HEK293 (cell line): ENCODE measurements around the gene ZNF865.
A peak's percentile ranks its signal among the peaks of the same experiment; 100 is the strongest.

ENCODE experiments used
- ELK4 ChIP-seq: IDR thresholded peaks from 2 replicates; pipeline ENCODE4 v1.6.1; 2011; ENCODE audit warnings: mild to moderate bottlenecking, low read depth, low read length, borderline replicate concordance
- GLIS1 ChIP-seq: fragments of 450-650 bp; formaldehyde crosslinking; IDR thresholded peaks from 2 replicates; pipeline ENCODE4 v1.5.1; 2016; ENCODE audit warnings: missing biosample characterization, missing genetic modification characterization
- HOXA7 ChIP-seq: sonication (generic); formaldehyde crosslinking; IDR thresholded peaks from 2 replicates; pipeline ENCODE4 v1.8.1; 2022; ENCODE audit warnings: missing genetic modification reagents, borderline replicate concordance
- KLF1 ChIP-seq: fragments of 450-650 bp; formaldehyde crosslinking; IDR thresholded peaks from 2 replicates; pipeline ENCODE4 v1.5.1; 2016; ENCODE audit warnings: missing biosample characterization, missing genetic modification characterization
- MZF1 ChIP-seq: fragments of 450-650 bp; formaldehyde crosslinking; IDR thresholded peaks from 2 replicates; pipeline ENCODE4 v1.5.1; 2017; ENCODE audit warnings: missing biosample characterization, missing genetic modification characterization, borderline replicate concordance
- PRDM6 ChIP-seq: fragments of 450-650 bp; formaldehyde crosslinking; IDR thresholded peaks from 2 replicates; pipeline ENCODE4 v1.5.1; 2017; ENCODE audit warnings: missing biosample characterization, missing genetic modification characterization
- REST ChIP-seq: fragments of 450-650 bp; formaldehyde crosslinking; IDR thresholded peaks from 2 replicates; pipeline ENCODE4 v1.5.1; 2016; ENCODE audit warnings: missing biosample characterization, missing genetic modification characterization
- SCRT1 ChIP-seq: fragments of 450-650 bp; formaldehyde crosslinking; IDR thresholded peaks from 2 replicates; pipeline ENCODE4 v1.5.1; 2016; ENCODE audit warnings: missing biosample characterization, missing genetic modification characterization, borderline replicate concordance
- SCRT2 ChIP-seq: fragments of 450-650 bp; formaldehyde crosslinking; IDR thresholded peaks from 2 replicates; pipeline ENCODE4 v1.5.1; 2016; ENCODE audit warnings: missing biosample characterization, missing genetic modification characterization
- TRIM28 ChIP-seq: IDR thresholded peaks from 2 replicates; pipeline ENCODE4 v1.6.1; 2011; ENCODE audit warnings: low read length, control low read depth, borderline replicate concordance
- ZBTB26 ChIP-seq: fragments of 450-650 bp; formaldehyde crosslinking; optimal IDR thresholded peaks from 2 replicates; pipeline ENCODE3; 2016; ENCODE audit warnings: missing biosample characterization, mild to moderate bottlenecking, missing genetic modification characterization
- ZBTB48 ChIP-seq: fragments of 450-650 bp; formaldehyde crosslinking; IDR thresholded peaks from 2 replicates; pipeline ENCODE4 v1.5.1; 2016; ENCODE audit warnings: missing biosample characterization, missing genetic modification characterization
- ZFHX2 ChIP-seq: fragments of 450-650 bp; formaldehyde crosslinking; conservative IDR thresholded peaks from 2 replicates; pipeline ENCODE4 v1.5.1; 2016; ENCODE audit warnings: missing biosample characterization, missing genetic modification characterization
- ZFP37 ChIP-seq: fragments of 450-650 bp; formaldehyde crosslinking; IDR thresholded peaks from 2 replicates; pipeline ENCODE4 v1.5.1; 2016; ENCODE audit warnings: missing biosample characterization, missing genetic modification characterization
- ZFP41 ChIP-seq: fragments of 450-650 bp; formaldehyde crosslinking; IDR thresholded peaks from 2 replicates; pipeline ENCODE4 v1.5.1; 2016; ENCODE audit warnings: missing biosample characterization, missing genetic modification characterization, borderline replicate concordance
- ZNF10 ChIP-seq: fragments of 450-650 bp; formaldehyde crosslinking; IDR thresholded peaks from 2 replicates; pipeline ENCODE4 v1.5.1; 2017; ENCODE audit warnings: missing biosample characterization, missing genetic modification characterization
- ZNF121 ChIP-seq: fragments of 450-650 bp; formaldehyde crosslinking; IDR thresholded peaks from 2 replicates; pipeline ENCODE4 v1.5.1; 2016; ENCODE audit warnings: missing biosample characterization, missing genetic modification characterization
- ZNF211 ChIP-seq: fragments of 450-650 bp; formaldehyde crosslinking; IDR thresholded peaks from 2 replicates; pipeline ENCODE4 v1.5.1; 2016; ENCODE audit warnings: low read depth, missing biosample characterization, missing genetic modification characterization
- ZNF214 ChIP-seq: fragments of 450-650 bp; formaldehyde crosslinking; IDR thresholded peaks from 2 replicates; pipeline ENCODE4 v1.5.1; 2017; ENCODE audit warnings: missing biosample characterization, mild to moderate bottlenecking, missing genetic modification characterization, borderline replicate concordance
- ZNF223 ChIP-seq: fragments of 450-650 bp; formaldehyde crosslinking; IDR thresholded peaks from 2 replicates; pipeline ENCODE4 v1.5.1; 2016; ENCODE audit warnings: missing biosample characterization, missing genetic modification characterization
- ZNF23 ChIP-seq: fragments of 450-650 bp; formaldehyde crosslinking; IDR thresholded peaks from 2 replicates; pipeline ENCODE4 v1.5.1; 2016; ENCODE audit warnings: missing biosample characterization, missing genetic modification characterization, borderline replicate concordance
- ZNF366 ChIP-seq: fragments of 450-650 bp; formaldehyde crosslinking; conservative IDR thresholded peaks from 2 replicates; pipeline ENCODE4 v1.5.1; 2016; ENCODE audit warnings: missing biosample characterization, missing genetic modification characterization
- ZNF404 ChIP-seq: fragments of 450-650 bp; formaldehyde crosslinking; IDR thresholded peaks from 2 replicates; pipeline ENCODE4 v1.5.1; 2017; ENCODE audit warnings: missing biosample characterization, missing genetic modification characterization
- ZNF514 ChIP-seq: fragments of 450-650 bp; formaldehyde crosslinking; IDR thresholded peaks from 2 replicates; pipeline ENCODE4 v1.5.1; 2016; ENCODE audit warnings: missing biosample characterization, missing genetic modification characterization
- ZNF548 ChIP-seq: fragments of 450-650 bp; formaldehyde crosslinking; IDR thresholded peaks from 2 replicates; pipeline ENCODE4 v1.5.1; 2016; ENCODE audit warnings: missing biosample characterization, missing genetic modification characterization
- ZNF560 ChIP-seq: fragments of 450-650 bp; formaldehyde crosslinking; IDR thresholded peaks from 2 replicates; pipeline ENCODE4 v1.5.1; 2017; ENCODE audit warnings: missing biosample characterization, missing genetic modification characterization, borderline replicate concordance
- ZNF561 ChIP-seq: fragments of 450-650 bp; IDR thresholded peaks from 2 replicates; pipeline ENCODE4 v1.5.1; 2018; ENCODE audit warnings: missing biosample characterization, missing genetic modification characterization, borderline replicate concordance
- ZNF585B ChIP-seq: fragments of 450-650 bp; formaldehyde crosslinking; IDR thresholded peaks from 2 replicates; pipeline ENCODE4 v1.5.1; 2016; ENCODE audit warnings: missing biosample characterization, missing genetic modification characterization
- ZNF596 ChIP-seq: fragments of 450-650 bp; IDR thresholded peaks from 2 replicates; pipeline ENCODE4 v1.5.0; 2018; ENCODE audit warnings: missing biosample characterization, mild to moderate bottlenecking, missing genetic modification characterization, moderate library complexity
- ZNF610 ChIP-seq: fragments of 450-650 bp; formaldehyde crosslinking; IDR thresholded peaks from 2 replicates; pipeline ENCODE4 v1.5.1; 2016; ENCODE audit warnings: missing biosample characterization, missing genetic modification characterization, borderline replicate concordance
- ZNF621 ChIP-seq: fragments of 450-650 bp; formaldehyde crosslinking; IDR thresholded peaks from 2 replicates; pipeline ENCODE4 v1.5.1; 2017; ENCODE audit warnings: missing biosample characterization, missing genetic modification characterization
- ZNF623 ChIP-seq: fragments of 450-650 bp; formaldehyde crosslinking; IDR thresholded peaks from 2 replicates; pipeline ENCODE4 v1.5.1; 2016; ENCODE audit warnings: missing biosample characterization, missing genetic modification characterization
- ZNF629 ChIP-seq: fragments of 450-650 bp; formaldehyde crosslinking; IDR thresholded peaks from 2 replicates; pipeline ENCODE4 v1.5.1; 2017; ENCODE audit warnings: missing biosample characterization, missing genetic modification characterization
- ZNF658 ChIP-seq: fragments of 450-650 bp; formaldehyde crosslinking; IDR thresholded peaks from 2 replicates; pipeline ENCODE4; 2016; ENCODE audit warnings: missing biosample characterization, missing genetic modification characterization
- ZNF670 ChIP-seq: fragments of 450-650 bp; formaldehyde crosslinking; IDR thresholded peaks from 2 replicates; pipeline ENCODE4 v1.5.1; 2016; ENCODE audit warnings: missing biosample characterization, missing genetic modification characterization, low read depth
- ZNF768 ChIP-seq: fragments of 450-650 bp; formaldehyde crosslinking; IDR thresholded peaks from 2 replicates; pipeline ENCODE4 v1.5.1; 2018; ENCODE audit warnings: missing biosample characterization, mild to moderate bottlenecking, missing genetic modification characterization
- ZSCAN23 ChIP-seq: fragments of 450-650 bp; formaldehyde crosslinking; IDR thresholded peaks from 2 replicates; pipeline ENCODE4 v1.5.1; 2016; ENCODE audit warnings: missing biosample characterization, missing genetic modification characterization

The ZNF865 gene

GRCh38 chr19:55599468-55599841 lies 6.0 kb upstream of the ZNF865 start, which contains the start of gene FIZ1 (continued):
- TF ChIP-seq PRDM6 (tag by site-specific recombination) = no peak
- no peak for TF ChIP-seq ZNF768
- TF ChIP-seq SCRT1 (tag by site-specific recombination) = no peak
- 0 out of 2 replicates have a peak, but pooled peaks have one; percentile 23 for TF ChIP-seq ZNF561 (tag by site-specific recombination)
- TF ChIP-seq MZF1 = peak; percentile 74; the same call in 1 of the 2 replicates
- no peak for TF ChIP-seq TRIM28
- peak; percentile 83 for TF ChIP-seq GLIS1 (tag by site-specific recombination)
- no peak for TF ChIP-seq ZNF670 (tag by site-specific recombination)
- TF ChIP-seq SCRT2 = no peak
- 0 out of 2 replicates have a peak, but pooled peaks have one; percentile 68 for TF ChIP-seq ZFP37
- TF ChIP-seq ZNF629 (tag by site-specific recombination) = peak; percentile 83
- TF ChIP-seq REST (tag by site-specific recombination) = 0 out of 2 replicates have a peak, but pooled peaks have one; percentile 11
- no peak for TF ChIP-seq ZNF23 (tag by site-specific recombination)
- TF ChIP-seq ZSCAN23 (tag by site-specific recombination) = no peak; the same call in 1 of the 2 replicates
- TF ChIP-seq ZNF211 = no peak
- TF ChIP-seq ZNF548 (tag by site-specific recombination) = no peak
- TF ChIP-seq ZNF621 (tag by site-specific recombination) = no peak
- no peak for TF ChIP-seq ZBTB26 (tag by site-specific recombination)
- TF ChIP-seq ZNF596 (tag by site-specific recombination) = no peak
- peak; percentile 71 for TF ChIP-seq KLF1 (tag by site-specific recombination)
- TF ChIP-seq ZFP41 = no peak
- no peak for TF ChIP-seq ZNF223 (tag by site-specific recombination)
- TF ChIP-seq ZNF560 (tag by site-specific recombination) = no peak
- no peak for TF ChIP-seq HOXA7
- no peak for TF ChIP-seq ZNF214
- no peak for TF ChIP-seq ELK4
- 0 out of 2 replicates have a peak, but pooled peaks have one; percentile 6 for TF ChIP-seq ZNF623 (tag by site-specific recombination)
- TF ChIP-seq ZNF121 (tag by site-specific recombination) = no peak
- TF ChIP-seq ZNF610 (tag by site-specific recombination) = no peak
- TF ChIP-seq ZBTB48 = 0 out of 2 replicates have a peak, but pooled peaks have one; percentile 54
- TF ChIP-seq ZNF514 = no peak
- peak; percentile 100 for TF ChIP-seq ZNF366
- peak; percentile 81 for TF ChIP-seq ZFHX2
- no peak for TF ChIP-seq ZNF10 (tag by site-specific recombination)
- no peak for TF ChIP-seq ZNF658 (tag by site-specific recombination)
- no peak for TF ChIP-seq ZNF404
- TF ChIP-seq ZNF585B (tag by site-specific recombination) = no peak
